Measurements from ENCODE around the gene CDH22.
A peak's percentile ranks its signal among the peaks of the same experiment; 100 is the strongest.

CDH22 gene

GRCh38 chr20:46242390-46242789, 65.9 kb downstream of the CDH22 start:
- no peak for DNase-seq (ENCODE audit: low read depth, low spot score)

- no peak for DNase-seq (ENCODE audit: low read depth, low spot score)
These were observed 67.4 kb downstream of the CDH22 start for GRCh38 chr20:46240881-46241280.

GRCh38 chr20:46240065-46240464, 68.2 kb downstream of the CDH22 start:
- no peak for DNase-seq (ENCODE audit: low read depth, low spot score)

- no peak for DNase-seq (ENCODE audit: low read depth, low spot score)
These were observed 70.6 kb downstream of the CDH22 start for GRCh38 chr20:46237736-46238135.

- peak; percentile 73 for DNase-seq (ENCODE audit: low read depth, low spot score)
These were observed 71.1 kb downstream of the CDH22 start for GRCh38 chr20:46237227-46237626.

GRCh38 chr20:46235077-46235476, 73.2 kb downstream of the CDH22 start:
- no peak for DNase-seq (ENCODE audit: low read depth, low spot score)

- DNase-seq (ENCODE audit: low read depth, low spot score) = no peak
These were observed 74.6 kb downstream of the CDH22 start for GRCh38 chr20:46233701-46234100.

- DNase-seq (ENCODE audit: low read depth, low spot score) = no peak
These were observed 75.8 kb downstream of the CDH22 start for GRCh38 chr20:46232539-46232938.

GRCh38 chr20:46230801-46231282, 77.5 kb downstream of the CDH22 start:
- DNase-seq (ENCODE audit: low read depth, low spot score) = peak; percentile 82

- DNase-seq (ENCODE audit: low read depth, low spot score) = no peak
These were observed 78.2 kb downstream of the CDH22 start for GRCh38 chr20:46230106-46230491.

GRCh38 chr20:46229478-46230105, 78.7 kb downstream of the CDH22 start:
- DNase-seq (ENCODE audit: low read depth, low spot score) = no peak

GRCh38 chr20:46228670-46229069, 79.6 kb downstream of the CDH22 start:
- no peak for DNase-seq (ENCODE audit: low read depth, low spot score)

- no peak for DNase-seq (ENCODE audit: low read depth, low spot score)
These were observed 81.0 kb downstream of the CDH22 start for GRCh38 chr20:46227272-46227767.

GRCh38 chr20:46226602-46227001, 81.7 kb downstream of the CDH22 start:
- DNase-seq (ENCODE audit: low read depth, low spot score) = no peak

GRCh38 chr20:46222521-46223007, 85.7 kb downstream of the CDH22 start:
- no peak for DNase-seq (ENCODE audit: low read depth, low spot score)

- DNase-seq (ENCODE audit: low read depth, low spot score) = no peak
These were observed 87.0 kb downstream of the CDH22 start for GRCh38 chr20:46221256-46221833.

GRCh38 chr20:46220455-46221207, 87.7 kb downstream of the CDH22 start:
- peak; percentile 78 for DNase-seq (ENCODE audit: low read depth, low spot score)

- no peak for DNase-seq (ENCODE audit: low read depth, low spot score)
These were observed 88.4 kb downstream of the CDH22 start for GRCh38 chr20:46219920-46220319.

- no peak for DNase-seq (ENCODE audit: low read depth, low spot score)
These were observed 89.1 kb downstream of the CDH22 start for GRCh38 chr20:46219190-46219589.

GRCh38 chr20:46218656-46219055, 89.6 kb downstream of the CDH22 start:
- DNase-seq (ENCODE audit: low read depth, low spot score) = no peak

- DNase-seq (ENCODE audit: low read depth, low spot score) = no peak
These were observed 90.7 kb downstream of the CDH22 start for GRCh38 chr20:46217583-46217982.

- DNase-seq (ENCODE audit: low read depth, low spot score) = no peak
These were observed 91.4 kb downstream of the CDH22 start for GRCh38 chr20:46216770-46217464.
